ENCODE results near the gene SYT15B.
"Not testable (repeated sequence)": the region's sequence is repeated elsewhere in the genome, so short reads cannot be mapped to it uniquely, and the experiment has no call there.

GRCh38 chr10:47723362-47723761, 40.0 kb downstream of the SYT15B start:
- TF ChIP-seq CTCF (IDR thresholded peaks at IDR 0.05; ENCODE audit: low read depth, low read length, poor library complexity, severe bottlenecking); EZH2phosphoT487 (IDR thresholded peaks at IDR 0.05; ENCODE audit: borderline replicate concordance, low read length): not testable (repeated sequence)

Measured in DOHH2 (cell line).